Prostate gland (tissue), 2 donors: ENCODE data around the gene SRBD1.

ENCODE experiments used
- CTCF ChIP-seq, 4 experiments: fragments of 200-600 bp in 2 of 4; fragments of 450-650 bp in 2 of 4; sonication (generic) in 2 of 4; IDR thresholded peaks; 1 replicate in 3 of 4; 2 replicates in 1 of 4; pipeline ENCODE4 v1.5.1; 2016 to 2019; ENCODE audit warnings: antibody characterized with exemption in 4 of 4, mild to moderate bottlenecking in 2 of 4, moderate library complexity in 2 of 4
- POLR2A ChIP-seq: fragments of 450-650 bp; IDR thresholded peaks from one replicate; pipeline ENCODE4 v1.6.1; 2016; ENCODE audit warnings: antibody characterized with exemption, mild to moderate bottlenecking

GRCh38 chr2:45596761-45597160 lies 14.3 kb downstream of the SRBD1 start:
- TF ChIP-seq CTCF (IDR thresholded peaks at IDR 0.05) (no peak), POLR2A (no peak)
